ENCODE measurements around the gene BCKDHA. TPM values are rescaled to one million over a fixed set of nuclear protein-coding genes. Genes with fewer than 3 reads are reported as not detected.

Gene BCKDHA
- 29.0 and 68.3 TPM in 2 replicates for total RNA-seq

GRCh38 chr19:41397086-41398049, at the start of gene BCKDHA, which contains the start of gene EXOSC5:
Gene BCKDHA (plus strand): TSS chr19:41397818. CDS start chr19:41397828, 10 bp downstream.
Gene EXOSC5 (minus strand): TSS chr19:41397359. CDS start chr19:41397328, 31 bp downstream.

GRCh38 chr19:41353466-41354342, 43.9 kb upstream of the BCKDHA start, which contains the start of gene TGFB1:
Gene TGFB1 (minus strand): TSS chr19:41353922. CDS start chr19:41353044, 878 bp downstream.

GRCh38 chr19:41363753-41364523, 33.7 kb upstream of the BCKDHA start, which contains the start of gene B9D2:
Gene B9D2 (minus strand): TSS chr19:41364149. CDS start chr19:41363519, 630 bp downstream.

GRCh38 chr19:41376241-41376997, 21.2 kb upstream of the BCKDHA start, which contains the start of gene TMEM91:
Gene TMEM91 (plus strand): TSS chr19:41376533. CDS start chr19:41378310, 1,777 bp downstream.

GRCh38 chr19:41426952-41427646, 29.5 kb downstream of the BCKDHA start, which contains the start of gene B3GNT8:
Gene B3GNT8 (minus strand): TSS chr19:41427374. CDS start chr19:41426778, 596 bp downstream.

GRCh38 chr19:41439441-41440222, 42.0 kb downstream of the BCKDHA start, which contains the start of gene DMAC2:
Gene DMAC2 (minus strand): TSS chr19:41439912. CDS start chr19:41439899, 13 bp downstream.

GRCh38 chr19:41442473-41443355, 45.1 kb downstream of the BCKDHA start, which contains the start of gene ERICH4:
Gene ERICH4 (plus strand): TSS chr19:41443156. CDS start chr19:41443170, 14 bp downstream.

Small RNAs within 50 kb of the gene (small RNA-seq; reads per million reads assigned to genes)
- not detected for gene RF00017

Other genes with a start within 250 kb of the BCKDHA start
- gene CYP2S1, start 204.6 kb upstream of the BCKDHA start, total RNA-seq: 1.2 and 2.0 TPM in 2 replicates
- gene AXL, start 178.6 kb upstream of the BCKDHA start, total RNA-seq: 220 and 319 TPM in 2 replicates
- 160 and 163 TPM in 2 replicates for gene HNRNPUL1, start 133.4 kb upstream of the BCKDHA start, total RNA-seq
- gene CCDC97, start 87.6 kb upstream of the BCKDHA start, total RNA-seq: 13.4 and 15.4 TPM in 2 replicates
- 37.7 and 72.5 TPM in 2 replicates for gene TGFB1, start 43.9 kb upstream of the BCKDHA start, total RNA-seq
- gene B9D2, start 33.7 kb upstream of the BCKDHA start, total RNA-seq: 7.8 and 8.2 TPM in 2 replicates
- gene TMEM91, start 21.3 kb upstream of the BCKDHA start, total RNA-seq: 8.6 and 12.4 TPM in 2 replicates
- gene EXOSC5, start 459 bp upstream of the BCKDHA start, total RNA-seq: 19.6 and 21.9 TPM in 2 replicates
- gene B3GNT8, start 29.6 kb downstream of the BCKDHA start, total RNA-seq: 5.1 and 5.9 TPM in 2 replicates
- gene DMAC2, start 42.1 kb downstream of the BCKDHA start, total RNA-seq: 48.1 and 52.3 TPM in 2 replicates
- gene ERICH4, start 45.3 kb downstream of the BCKDHA start, total RNA-seq: not detected in 2 replicates
- 4.9 and 12.2 TPM in 2 replicates for gene CEACAM21, start 178.3 kb downstream of the BCKDHA start, total RNA-seq
- not detected in 2 replicates for gene CEACAM4, start 229.3 kb downstream of the BCKDHA start, total RNA-seq